ENCODE data around the gene CPA4. TPM values are rescaled to one million over a fixed set of nuclear protein-coding genes. Genes with fewer than 3 reads are reported as not detected.

The CPA4 gene
- total RNA-seq, 3 donors from 2014 or later (not counting 1 experiment from before 2014, with no cell fraction given): not detected

DNA sequence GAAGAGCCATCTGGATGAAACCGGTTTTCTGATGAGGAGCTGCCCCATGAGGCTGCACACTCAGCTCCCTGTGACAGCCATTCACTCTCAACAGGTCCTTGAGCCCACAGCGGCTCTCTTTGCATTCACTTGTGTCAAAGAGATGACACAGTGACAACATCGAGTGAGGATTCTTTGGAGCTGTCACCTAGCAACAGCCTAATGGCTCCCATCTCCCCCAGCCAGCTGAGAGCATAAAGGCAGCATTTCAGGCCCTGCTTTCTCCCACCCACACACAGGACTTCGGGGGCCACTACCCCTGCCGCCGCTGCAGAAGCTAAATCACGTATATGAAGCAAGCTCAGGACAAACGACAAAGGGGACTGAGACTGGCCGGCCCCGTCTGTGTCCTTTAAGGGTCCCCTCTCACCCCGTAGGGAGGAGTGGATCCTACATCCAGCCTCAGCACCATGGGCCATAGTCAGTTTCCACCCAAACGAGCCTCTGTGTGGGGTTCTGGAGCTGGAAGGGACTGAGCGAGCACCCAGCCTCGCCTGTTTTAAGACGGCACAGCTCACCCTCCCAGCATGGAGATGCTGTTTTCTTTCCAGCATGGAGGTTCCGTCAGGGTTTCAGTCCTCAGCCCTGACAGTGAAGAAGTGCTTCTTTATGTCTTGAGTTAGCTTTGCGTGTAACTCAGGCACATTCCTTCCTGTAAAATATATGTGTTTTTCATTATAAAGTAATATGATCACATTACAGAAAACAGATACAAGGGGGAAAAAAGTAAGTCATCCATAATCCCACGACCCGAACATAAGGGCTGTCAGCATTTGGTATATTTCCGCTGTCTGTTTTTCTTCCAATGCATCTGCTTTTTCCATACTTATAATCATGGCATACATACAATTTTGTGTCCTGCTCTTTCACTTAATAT is 4.9 kb downstream of the CPA4 start:
- 93% methylated on average over 19 of the region's 20 CpGs for WGBS (ENCODE audit: insufficient coverage)
- no peaks in the 10 kb centered on the region for H3K9me3 ChIP-seq (ENCODE audit: control insufficient read depth, insufficient read depth, low read length)
- TF ChIP-seq, protein P1, sequence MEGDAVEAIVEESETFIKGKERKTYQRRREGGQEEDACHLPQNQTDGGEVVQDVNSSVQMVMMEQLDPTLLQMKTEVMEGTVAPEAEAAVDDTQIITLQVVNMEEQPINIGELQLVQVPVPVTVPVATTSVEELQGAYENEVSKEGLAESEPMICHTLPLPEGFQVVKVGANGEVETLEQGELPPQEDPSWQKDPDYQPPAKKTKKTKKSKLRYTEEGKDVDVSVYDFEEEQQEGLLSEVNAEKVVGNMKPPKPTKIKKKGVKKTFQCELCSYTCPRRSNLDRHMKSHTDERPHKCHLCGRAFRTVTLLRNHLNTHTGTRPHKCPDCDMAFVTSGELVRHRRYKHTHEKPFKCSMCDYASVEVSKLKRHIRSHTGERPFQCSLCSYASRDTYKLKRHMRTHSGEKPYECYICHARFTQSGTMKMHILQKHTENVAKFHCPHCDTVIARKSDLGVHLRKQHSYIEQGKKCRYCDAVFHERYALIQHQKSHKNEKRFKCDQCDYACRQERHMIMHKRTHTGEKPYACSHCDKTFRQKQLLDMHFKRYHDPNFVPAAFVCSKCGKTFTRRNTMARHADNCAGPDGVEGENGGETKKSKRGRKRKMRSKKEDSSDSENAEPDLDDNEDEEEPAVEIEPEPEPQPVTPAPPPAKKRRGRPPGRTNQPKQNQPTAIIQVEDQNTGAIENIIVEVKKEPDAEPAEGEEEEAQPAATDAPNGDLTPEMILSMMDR (IDR thresholded peaks at IDR 0.05): no peak
- no peaks in the 10 kb centered on the region for H3K36me3 ChIP-seq (ENCODE audit: control insufficient read depth, insufficient read depth, low read length)
- H3K4me3 ChIP-seq (ENCODE audit: low read length): no peak overlapping the region
- no peak overlapping the region for H3K4me3 Mint-ChIP-seq
- no peaks in the 10 kb centered on the region for H3K36me3 Mint-ChIP-seq
- H3K9me3 Mint-ChIP-seq: no peaks in the 10 kb centered on the region
- peaks cover 0 to 10% of the 10 kb centered on the region in 2 donors for H3K27me3 Mint-ChIP-seq (ENCODE audit: low read depth in 2 of 2)
- no peaks in the 10 kb centered on the region for H3K27me3 ChIP-seq (ENCODE audit: control insufficient read depth, insufficient read depth, low read length)
- no peak for DNase-seq
- H3K4me1 Mint-ChIP-seq: no peaks in the 10 kb centered on the region
- intact Hi-C loops (cut with micrococcal nuclease): no loop called here
- peak in 1 of 3 donors; percentile 28 for ATAC-seq
- H3K27ac ChIP-seq (ENCODE audit: low read length): no peak overlapping the region
- H3K27ac Mint-ChIP-seq: no peak overlapping the region
- no peaks in the 10 kb centered on the region for H3K4me1 ChIP-seq (ENCODE audit: control insufficient read depth, insufficient read depth, low read length)

DNA sequence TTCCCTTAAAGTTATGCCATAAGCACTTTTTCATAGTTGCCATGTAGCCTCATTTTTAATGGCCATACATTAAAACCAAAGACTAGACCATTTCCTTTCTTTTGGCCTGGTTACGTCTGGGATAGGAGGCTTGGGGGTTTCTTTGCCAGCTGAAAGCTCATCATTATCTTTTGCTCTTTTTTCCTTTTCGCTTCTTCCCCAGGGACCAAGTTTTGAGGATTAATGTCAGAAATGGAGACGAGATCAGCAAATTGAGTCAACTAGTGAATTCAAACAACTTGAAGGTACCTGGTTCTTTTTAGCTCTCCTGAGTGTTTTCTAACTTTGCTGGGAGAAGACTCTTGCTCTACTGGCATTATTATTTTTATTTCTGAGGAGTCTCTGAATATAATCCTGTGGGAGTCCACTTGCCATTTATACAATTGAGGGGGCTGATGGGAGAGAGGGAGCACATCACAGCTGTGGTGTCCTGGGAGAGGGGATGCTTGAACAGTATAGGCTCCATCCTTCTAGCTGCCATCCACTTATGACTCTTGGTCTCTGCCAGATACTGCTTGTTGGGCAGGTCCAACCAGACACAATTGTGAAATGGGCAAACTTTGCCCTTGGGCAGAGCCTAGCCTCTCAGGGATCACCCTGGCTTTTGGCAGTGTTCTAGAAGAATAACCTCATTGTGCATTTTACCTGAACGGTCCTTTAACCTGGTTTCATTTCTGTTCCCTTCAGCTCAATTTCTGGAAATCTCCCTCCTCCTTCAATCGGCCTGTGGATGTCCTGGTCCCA is 5.8 kb downstream of the CPA4 start:
- ATAC-seq (no peak), DNase-seq (no peak)
- H3K9me3 ChIP-seq (ENCODE audit: control insufficient read depth, insufficient read depth, low read length): no peaks in the 10 kb centered on the region
- Mint-ChIP-seq H3K4me3 (no peak overlapping the region), H3K27me3 (ENCODE audit: low read depth in 2 of 2) (peaks cover 0 to 10% of the 10 kb centered on the region in 2 donors), H3K36me3 (no peaks in the 10 kb centered on the region), H3K9me3 (no peaks in the 10 kb centered on the region), H3K4me1 (no peaks in the 10 kb centered on the region), H3K27ac (no peak overlapping the region)
- 90% methylated on average over 5 of the region's 5 CpGs for WGBS (ENCODE audit: insufficient coverage)
- TF ChIP-seq, protein P1 (IDR thresholded peaks at IDR 0.05): no peak
- intact Hi-C loops (cut with micrococcal nuclease): no loop called here
- no peak overlapping the region for H3K27ac ChIP-seq (ENCODE audit: low read length)
- no peak overlapping the region for H3K4me3 ChIP-seq (ENCODE audit: low read length)
- no peaks in the 10 kb centered on the region for H3K36me3 ChIP-seq (ENCODE audit: control insufficient read depth, insufficient read depth, low read length)
- H3K27me3 ChIP-seq (ENCODE audit: control insufficient read depth, insufficient read depth, low read length): no peaks in the 10 kb centered on the region
- no peaks in the 10 kb centered on the region for H3K4me1 ChIP-seq (ENCODE audit: control insufficient read depth, insufficient read depth, low read length)

DNA sequence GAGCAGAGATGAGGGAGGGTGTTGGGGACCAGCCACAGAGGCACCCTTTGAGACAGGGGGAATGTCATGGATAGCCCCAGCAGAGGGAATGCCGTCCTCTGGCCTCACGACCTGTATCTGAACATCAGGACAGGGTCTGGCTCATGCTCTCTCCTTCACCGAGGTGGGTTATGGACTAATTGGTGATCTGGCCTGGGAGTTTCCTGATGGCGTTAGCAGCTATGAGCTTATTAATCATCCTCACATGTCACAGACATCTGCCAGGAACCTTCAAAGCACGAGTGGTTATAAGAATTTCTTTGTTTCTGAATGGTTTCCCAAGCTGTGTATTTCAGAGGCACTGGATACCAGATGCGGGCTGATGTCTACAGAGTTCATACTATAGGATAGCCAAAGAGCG is 6.9 kb downstream of the CPA4 start:
- no peak for ATAC-seq
- no peaks in the 10 kb centered on the region for H3K36me3 ChIP-seq (ENCODE audit: control insufficient read depth, insufficient read depth, low read length)
- Mint-ChIP-seq H3K4me1 (no peaks in the 10 kb centered on the region), H3K9me3 (no peaks in the 10 kb centered on the region), H3K36me3 (no peaks in the 10 kb centered on the region), H3K27me3 (ENCODE audit: low read depth in 2 of 2) (peaks cover 3 to 10% of the 10 kb centered on the region in 2 donors), H3K4me3 (no peak overlapping the region), H3K27ac (no peak overlapping the region)
- no peaks in the 10 kb centered on the region for H3K4me1 ChIP-seq (ENCODE audit: control insufficient read depth, insufficient read depth, low read length)
- H3K27me3 ChIP-seq (ENCODE audit: control insufficient read depth, insufficient read depth, low read length): no peaks in the 10 kb centered on the region
- no peak for DNase-seq
- H3K4me3 ChIP-seq (ENCODE audit: low read length): no peak overlapping the region
- intact Hi-C loops (cut with micrococcal nuclease): no loop called here
- no peaks in the 10 kb centered on the region for H3K9me3 ChIP-seq (ENCODE audit: control insufficient read depth, insufficient read depth, low read length)
- H3K27ac ChIP-seq (ENCODE audit: low read length): no peak overlapping the region
- TF ChIP-seq, protein P1 (IDR thresholded peaks at IDR 0.05): no peak
- WGBS (ENCODE audit: insufficient coverage): 88% methylated on average over 7 of the region's 7 CpGs

Data from natural killer cell (primary cell).